IPS DF 4.7 (cell line): ENCODE results near the gene SDCCAG8.

Source experiments
- DNase-seq: peaks from one replicate; pipeline ENCODE4 v3.0.0-alpha.2; 2013; ENCODE audit warnings: low spot score; ENCODE audit errors: extremely low read depth

Gene SDCCAG8

GRCh38 chr1:243420016-243420945 is 164.4 kb downstream of the SDCCAG8 start:
- no peak for DNase-seq

- DNase-seq = no peak
Observed at GRCh38 chr1:243420946-243421685, 165.3 kb downstream of the SDCCAG8 start.

- DNase-seq = no peak
Observed at GRCh38 chr1:243421784-243422183, 165.9 kb downstream of the SDCCAG8 start.

- DNase-seq = no peak
Observed at GRCh38 chr1:243422362-243422761, 166.5 kb downstream of the SDCCAG8 start.

- no peak for DNase-seq
Observed at GRCh38 chr1:243428084-243428483, 172.2 kb downstream of the SDCCAG8 start.

GRCh38 chr1:243428617-243429342 is 172.9 kb downstream of the SDCCAG8 start:
- DNase-seq = no peak

- no peak for DNase-seq
Observed at GRCh38 chr1:243431591-243431990, 175.8 kb downstream of the SDCCAG8 start.

GRCh38 chr1:243432136-243432535 is 176.3 kb downstream of the SDCCAG8 start:
- DNase-seq = no peak

- no peak for DNase-seq
Observed at GRCh38 chr1:243433737-243434370, 178.0 kb downstream of the SDCCAG8 start.

- DNase-seq = no peak
Observed at GRCh38 chr1:243434594-243434993, 178.8 kb downstream of the SDCCAG8 start.

- DNase-seq = no peak
Observed at GRCh38 chr1:243435836-243436235, 180.0 kb downstream of the SDCCAG8 start.

GRCh38 chr1:243438146-243438545 is 182.3 kb downstream of the SDCCAG8 start:
- DNase-seq = no peak

- no peak for DNase-seq
Observed at GRCh38 chr1:243438815-243439214, 183.0 kb downstream of the SDCCAG8 start.

- no peak for DNase-seq
Observed at GRCh38 chr1:243440406-243440805, 184.6 kb downstream of the SDCCAG8 start.

- DNase-seq = no peak
Observed at GRCh38 chr1:243441601-243442000, 185.8 kb downstream of the SDCCAG8 start.

- DNase-seq = no peak
Observed at GRCh38 chr1:243443557-243443956, 187.7 kb downstream of the SDCCAG8 start.

GRCh38 chr1:243447347-243447746 is 191.5 kb downstream of the SDCCAG8 start:
- no peak for DNase-seq

GRCh38 chr1:243447844-243448243 is 192.0 kb downstream of the SDCCAG8 start:
- DNase-seq = no peak

GRCh38 chr1:243449373-243449772 is 193.5 kb downstream of the SDCCAG8 start:
- no peak for DNase-seq

- no peak for DNase-seq
Observed at GRCh38 chr1:243452092-243452491, 196.3 kb downstream of the SDCCAG8 start.

- DNase-seq = no peak
Observed at GRCh38 chr1:243454328-243454997, 198.6 kb downstream of the SDCCAG8 start.
